ENCODE measurements around the gene PAFAH1B1. TPM values are rescaled to one million over a fixed set of nuclear protein-coding genes. Genes with fewer than 3 reads are reported as not detected.

PAFAH1B1 gene
- total and polyA plus RNA-seq, 2 donors (not counting 3 experiments of a cell fraction or from before 2014, with no cell fraction given), result 46.5 to 158 TPM

DNA sequence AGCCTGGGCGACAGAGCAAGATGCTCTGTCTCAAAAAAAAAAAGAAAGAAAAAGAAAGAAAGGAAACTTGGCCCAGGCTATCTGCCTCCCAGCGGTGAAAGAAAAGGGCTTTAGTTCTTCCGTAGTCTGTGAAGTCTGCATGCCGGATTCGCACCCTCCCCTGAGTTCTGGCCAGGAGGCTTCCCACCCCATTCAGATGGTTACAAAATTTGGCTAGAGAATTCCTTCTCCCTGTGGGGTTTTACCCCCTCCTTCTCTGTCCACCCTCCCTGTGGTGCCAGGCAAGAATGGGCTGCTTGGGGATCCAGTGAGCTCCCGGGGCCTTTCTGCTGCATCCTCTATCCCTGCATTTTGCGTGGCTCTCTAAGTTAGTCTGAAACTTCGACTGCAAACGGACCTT is 37.8 kb downstream of the PAFAH1B1 start:
- H3K9me1 ChIP-seq (replicated peaks; ENCODE audit: control insufficient read depth, extremely low read depth, insufficient read depth, low read length), result no peaks in the 10 kb centered on the region
- peaks cover 7% of the 10 kb centered on the region for H4K20me1 ChIP-seq (replicated peaks; ENCODE audit: control insufficient read depth, extremely low read depth, insufficient read depth, low read length)
- H3K9me3 ChIP-seq (replicated peaks; ENCODE audit: control insufficient read depth, insufficient read depth, low read length), result no peaks in the 10 kb centered on the region
- no peak overlapping the region for H3K4me2 ChIP-seq (ENCODE audit: insufficient read depth, low read length)
- no peak overlapping the region for H3K9ac ChIP-seq (replicated peaks; ENCODE audit: extremely low read depth, insufficient read depth, low read length)
- no peaks in the 10 kb centered on the region for H3K36me3 ChIP-seq (ENCODE audit: control insufficient read depth in 2 of 2, extremely low read depth in 1 of 2, insufficient read depth in 2 of 2, low read length in 2 of 2)
- no peak overlapping the region for H2AFZ ChIP-seq (ENCODE audit: low read depth, low read length)
- DNase-seq (ENCODE audit: low read depth, low spot score) (no peak), FAIRE-seq (no peak)
- H3K27ac ChIP-seq (ENCODE audit: insufficient read depth, low read depth, low read length), result no peak overlapping the region
- TF ChIP-seq, protein P1, sequence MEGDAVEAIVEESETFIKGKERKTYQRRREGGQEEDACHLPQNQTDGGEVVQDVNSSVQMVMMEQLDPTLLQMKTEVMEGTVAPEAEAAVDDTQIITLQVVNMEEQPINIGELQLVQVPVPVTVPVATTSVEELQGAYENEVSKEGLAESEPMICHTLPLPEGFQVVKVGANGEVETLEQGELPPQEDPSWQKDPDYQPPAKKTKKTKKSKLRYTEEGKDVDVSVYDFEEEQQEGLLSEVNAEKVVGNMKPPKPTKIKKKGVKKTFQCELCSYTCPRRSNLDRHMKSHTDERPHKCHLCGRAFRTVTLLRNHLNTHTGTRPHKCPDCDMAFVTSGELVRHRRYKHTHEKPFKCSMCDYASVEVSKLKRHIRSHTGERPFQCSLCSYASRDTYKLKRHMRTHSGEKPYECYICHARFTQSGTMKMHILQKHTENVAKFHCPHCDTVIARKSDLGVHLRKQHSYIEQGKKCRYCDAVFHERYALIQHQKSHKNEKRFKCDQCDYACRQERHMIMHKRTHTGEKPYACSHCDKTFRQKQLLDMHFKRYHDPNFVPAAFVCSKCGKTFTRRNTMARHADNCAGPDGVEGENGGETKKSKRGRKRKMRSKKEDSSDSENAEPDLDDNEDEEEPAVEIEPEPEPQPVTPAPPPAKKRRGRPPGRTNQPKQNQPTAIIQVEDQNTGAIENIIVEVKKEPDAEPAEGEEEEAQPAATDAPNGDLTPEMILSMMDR (IDR thresholded peaks at IDR 0.05; ENCODE audit: extremely low read depth in 1 of 2, insufficient read depth in 1 of 2, low read depth in 1 of 2, low read length in 2 of 2), result no peak
- TF ChIP-seq JUN (IDR thresholded peaks at IDR 0.05; ENCODE audit: borderline replicate concordance, insufficient read depth, insufficient read length, low read depth) (no peak), FOS (IDR thresholded peaks at IDR 0.05; ENCODE audit: borderline replicate concordance, insufficient read depth, low read length) (no peak), EZH2 (IDR thresholded peaks at IDR 0.05; ENCODE audit: borderline replicate concordance, low read depth, low read length, severe bottlenecking) (no peak)
- no TSS peak for BruUV-seq (replicated peaks)
- dilution Hi-C loops (cut with MboI; ENCODE audit: extremely low pct_ligation_motif_present, low sequenced_read_pairs), result no loop called here
- H3K27me3 ChIP-seq (ENCODE audit: control insufficient read depth in 2 of 2, insufficient read depth in 2 of 2, low read length in 2 of 2), result no peaks in the 10 kb centered on the region
- H3K4me1 ChIP-seq (ENCODE audit: control insufficient read depth, extremely low read depth, insufficient read depth, low read length), result no peaks in the 10 kb centered on the region
- POLR2A ChIA-PET, result no interaction called here
- intact Hi-C loops (cut with micrococcal nuclease), result no loop called here
- H3K4me3 ChIP-seq (replicated peaks in 1 of 3; ENCODE audit: insufficient read depth in 1 of 3, low read depth in 1 of 3, low read length in 3 of 3), result no peak overlapping the region
- peaks cover 100% of the 10 kb centered on the region for H3K79me2 ChIP-seq (ENCODE audit: control insufficient read depth, insufficient read depth, low read length)
- CTCF ChIA-PET, result interaction anchor here (1.0 kb wide), 1 partner anchor 8 kb away, joined by 5 read pairs; no protein-coding TSS in a partner anchor

DNA sequence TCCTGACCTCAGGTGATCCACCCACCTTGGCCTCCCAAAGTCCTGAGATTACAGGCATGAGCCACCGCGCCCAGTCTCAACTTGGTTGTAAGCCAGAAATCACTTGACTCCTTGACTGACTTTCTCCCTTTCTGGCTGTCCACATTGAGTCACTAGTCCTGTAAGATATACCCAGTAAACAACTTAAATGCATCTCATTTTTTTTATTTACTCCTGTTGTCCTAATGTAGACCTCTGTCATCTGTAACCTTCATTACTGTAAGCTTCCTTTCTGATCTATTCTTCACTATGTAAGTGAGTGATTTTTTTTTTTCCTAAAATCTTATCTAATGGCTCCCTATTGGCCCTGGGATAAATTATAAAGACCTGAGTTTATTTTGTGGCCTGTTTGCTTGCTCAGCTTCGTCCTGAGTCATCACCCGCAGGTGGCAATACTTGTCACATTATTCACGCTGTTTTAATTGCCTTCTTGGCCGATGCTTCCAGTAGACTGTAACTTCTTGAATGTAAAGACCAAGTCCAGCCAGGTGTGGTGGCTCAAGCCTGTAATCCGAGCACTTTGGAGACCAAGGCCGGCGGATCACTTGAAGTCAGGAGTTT is 41.0 kb downstream of the PAFAH1B1 start:
- Histone ChIP-seq H2AFZ (ENCODE audit: low read depth, low read length) (no peak overlapping the region), H3K9me3 (replicated peaks; ENCODE audit: control insufficient read depth, insufficient read depth, low read length) (no peaks in the 10 kb centered on the region), H4K20me1 (replicated peaks; ENCODE audit: control insufficient read depth, extremely low read depth, insufficient read depth, low read length) (peaks cover 16% of the 10 kb centered on the region), H3K36me3 (ENCODE audit: control insufficient read depth in 2 of 2, extremely low read depth in 1 of 2, insufficient read depth in 2 of 2, low read length in 2 of 2) (no peaks in the 10 kb centered on the region), H3K9me1 (replicated peaks; ENCODE audit: control insufficient read depth, extremely low read depth, insufficient read depth, low read length) (no peaks in the 10 kb centered on the region), H3K27me3 (ENCODE audit: control insufficient read depth in 2 of 2, insufficient read depth in 2 of 2, low read length in 2 of 2) (no peaks in the 10 kb centered on the region), H3K4me1 (ENCODE audit: control insufficient read depth, extremely low read depth, insufficient read depth, low read length) (no peaks in the 10 kb centered on the region), H3K4me2 (ENCODE audit: insufficient read depth, low read length) (no peak overlapping the region), H3K27ac (ENCODE audit: insufficient read depth, low read depth, low read length) (no peak overlapping the region), H3K4me3 (replicated peaks in 1 of 3; ENCODE audit: insufficient read depth in 1 of 3, low read depth in 1 of 3, low read length in 3 of 3) (no peak overlapping the region), H3K9ac (replicated peaks; ENCODE audit: extremely low read depth, insufficient read depth, low read length) (no peak overlapping the region), H3K79me2 (ENCODE audit: control insufficient read depth, insufficient read depth, low read length) (peaks cover 88% of the 10 kb centered on the region)
- DNase-seq (ENCODE audit: low read depth, low spot score) (no peak), FAIRE-seq (no peak)
- ChIA-PET POLR2A (interaction anchor here (0.7 kb wide), 1 partner anchor 253 kb away, joined by 3 read pairs; no protein-coding TSS in a partner anchor), CTCF (no interaction called here)
- no TSS peak for BruUV-seq (replicated peaks)
- dilution Hi-C loops (cut with MboI; ENCODE audit: extremely low pct_ligation_motif_present, low sequenced_read_pairs) (no loop called here), intact Hi-C loops (cut with micrococcal nuclease) (no loop called here)
- TF ChIP-seq POLR2AphosphoS5 (IDR thresholded peaks at IDR 0.05; ENCODE audit: insufficient read depth, low read depth, low read length) (no peak), POLR2A (IDR thresholded peaks at IDR 0.05; ENCODE audit: low read depth, low read length) (no peak), MYC (IDR thresholded peaks at IDR 0.05; ENCODE audit: low read depth, low read length) (no peak), EZH2 (IDR thresholded peaks at IDR 0.05; ENCODE audit: borderline replicate concordance, low read depth, low read length, severe bottlenecking) (no peak), JUN (IDR thresholded peaks at IDR 0.05; ENCODE audit: borderline replicate concordance, insufficient read depth, insufficient read length, low read depth) (no peak), GATA2 (IDR thresholded peaks at IDR 0.05; ENCODE audit: insufficient read depth, insufficient read length, low read depth, low read length) (no peak), FOS (IDR thresholded peaks at IDR 0.05; ENCODE audit: borderline replicate concordance, insufficient read depth, low read length) (no peak)
- TF ChIP-seq, protein P1 (IDR thresholded peaks at IDR 0.05; ENCODE audit: extremely low read depth in 1 of 2, insufficient read depth in 1 of 2, low read depth in 1 of 2, low read length in 2 of 2), result no peak
- TF ChIP-seq, protein P2, sequence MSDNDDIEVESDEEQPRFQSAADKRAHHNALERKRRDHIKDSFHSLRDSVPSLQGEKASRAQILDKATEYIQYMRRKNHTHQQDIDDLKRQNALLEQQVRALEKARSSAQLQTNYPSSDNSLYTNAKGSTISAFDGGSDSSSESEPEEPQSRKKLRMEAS (IDR thresholded peaks at IDR 0.05; ENCODE audit: insufficient read depth, insufficient read length), result no peak
